ENCODE data around the gene PSKH1.
A peak's percentile ranks its signal among the peaks of the same experiment; 100 is the strongest.
"Not testable (repeated sequence)": the region's sequence is repeated elsewhere in the genome, so short reads cannot be mapped to it uniquely, and the experiment has no call there.

Gene PSKH1

GRCh38 chr16:67927131-67927941, 34.3 kb downstream of the PSKH1 start:
- DNase-seq: peak in 1 of 2 experiments; percentile 45

- no peak for DNase-seq
Measured at GRCh38 chr16:67928147-67928546, 35.1 kb downstream of the PSKH1 start.

- DNase-seq: peak in 1 of 2 experiments; percentile 63
Measured at GRCh38 chr16:67928561-67929364, 35.7 kb downstream of the PSKH1 start.

- no peak for DNase-seq
Measured at GRCh38 chr16:67930191-67930590, 37.1 kb downstream of the PSKH1 start.

GRCh38 chr16:67930678-67931211, 37.7 kb downstream of the PSKH1 start:
- no peak for DNase-seq

GRCh38 chr16:67931712-67932461, 38.8 kb downstream of the PSKH1 start, which contains the start of gene CTRL:
CTRL (minus strand) TSS chr16:67931862; CDS start chr16:67931852, 10 bp downstream.
- no peak for DNase-seq

- no peak for DNase-seq
Measured at GRCh38 chr16:67932462-67932840, 39.4 kb downstream of the PSKH1 start.

GRCh38 chr16:67933805-67934204, 40.8 kb downstream of the PSKH1 start:
- no peak for DNase-seq

- no peak for DNase-seq
Measured at GRCh38 chr16:67934306-67935100, 41.4 kb downstream of the PSKH1 start.

- DNase-seq: no peak
Measured at GRCh38 chr16:67935101-67935401, 42.0 kb downstream of the PSKH1 start.

- peak; percentile 83 to 95 for DNase-seq
Measured at GRCh38 chr16:67935402-67936123, 42.5 kb downstream of the PSKH1 start.

- DNase-seq: no peak
Measured at GRCh38 chr16:67936124-67936879, 43.2 kb downstream of the PSKH1 start, which contains the start of gene PSMB10. PSMB10 (minus strand) TSS chr16:67936850; CDS start chr16:67936749, 101 bp downstream.

GRCh38 chr16:67936880-67937605, 44.0 kb downstream of the PSKH1 start:
- no peak for DNase-seq

- not testable (repeated sequence) for DNase-seq
Measured at GRCh38 chr16:67937713-67938112, 44.7 kb downstream of the PSKH1 start.

- no peak for DNase-seq
Measured at GRCh38 chr16:67939507-67940445, 46.7 kb downstream of the PSKH1 start.

- DNase-seq: no peak
Measured at GRCh38 chr16:67940446-67941089, 47.5 kb downstream of the PSKH1 start.

GRCh38 chr16:67941469-67942199, 48.6 kb downstream of the PSKH1 start:
- no peak for DNase-seq

GRCh38 chr16:67942200-67942509, 49.1 kb downstream of the PSKH1 start:
- DNase-seq: no peak

Data from cerebellar nuclear complex (tissue), 1 donor.